Breast epithelium (tissue), 3 donors: ENCODE data around the gene ABI3BP.

ENCODE experiments used
- CTCF ChIP-seq, 3 donors: fragments of 450-650 bp; IDR thresholded peaks; one replicate each; pipeline ENCODE4 v1.5.1; 2016 to 2017; ENCODE audit warnings: antibody characterized with exemption in 3 of 3, mild to moderate bottlenecking in 3 of 3, moderate library complexity in 3 of 3
- POLR2A ChIP-seq: fragments of 450-650 bp; IDR thresholded peaks from one replicate; pipeline ENCODE4 v1.6.1; 2016; ENCODE audit warnings: antibody characterized with exemption, mild to moderate bottlenecking, moderate library complexity

GRCh38 chr3:100737334-100737733, 255.9 kb downstream of the ABI3BP start:
- no peak for TF ChIP-seq CTCF (IDR thresholded peaks at IDR 0.05)
- no peak for TF ChIP-seq POLR2A
